Vagina (tissue), 2 donors: ENCODE results near the gene TUBB4A. TPM values are rescaled to one million over a fixed set of nuclear protein-coding genes. Genes with fewer than 3 reads are reported as not detected.
A peak's percentile ranks its signal among the peaks of the same experiment; 100 is the strongest.

Source experiments
- DNase-seq, 2 donors: peaks; one replicate each; pipeline ENCODE4 v3.0.0-alpha.2; 2017; ENCODE audit errors: extremely low spot score in 2 of 2
- H3K27ac ChIP-seq: fragments of 200-600 bp; sonication (generic); one replicate; pipeline ENCODE4 v1.5.1; 2019
- H3K27me3 ChIP-seq: fragments of 200-600 bp; sonication (generic); one replicate; pipeline ENCODE4 v1.5.1; 2019
- H3K36me3 ChIP-seq, 2 donors: fragments of 200-600 bp; sonication (generic); one replicate each; pipeline ENCODE4 v1.5.1; 2017 to 2019
- H3K4me1 ChIP-seq: fragments of 200-600 bp; sonication (generic); one replicate; pipeline ENCODE4 v1.5.1; 2019
- H3K4me3 ChIP-seq, 2 donors: fragments of 200-600 bp; sonication (generic); 1 replicate in 1 of 2; 2 replicates in 1 of 2; pipeline ENCODE4 v1.5.1; 2016 to 2019
- H3K9me3 ChIP-seq: fragments of 200-600 bp; sonication (generic); one replicate; pipeline ENCODE4 v1.5.1; 2019
- POLR2A ChIP-seq, 2 donors: fragments of 450-650 bp; IDR thresholded peaks; one replicate each; pipeline ENCODE4 v1.6.1; 2017; ENCODE audit warnings: antibody characterized with exemption in 2 of 2, mild to moderate bottlenecking in 2 of 2, moderate library complexity in 2 of 2
- POLR2AphosphoS5 ChIP-seq, 2 donors: sonication (generic); formaldehyde crosslinking; IDR thresholded peaks; one replicate each; pipeline ENCODE4 v1.9.0; 2017; ENCODE audit warnings: antibody characterized with exemption in 2 of 2, mild to moderate bottlenecking in 2 of 2, low read depth in 1 of 2; ENCODE audit not compliant: insufficient read depth in 1 of 2
- intact Hi-C: fragments of 100-400 bp; cut with DNase I; formaldehyde crosslinking; loops from one replicate; pipeline ENCODE4 v1.15.1; 2023
- total RNA-seq: library from RNA; depleted of rRNA; stranded (reverse); fragments of >200 nt; gene quantifications from one replicate; pipeline ENCODE4 v1.2.3, GENCODE V29; 2016
- TF ChIP-seq, protein P1 (sequence below), 3 experiments: fragments of 450-650 bp in 2 of 3; fragments of 200-600 bp in 1 of 3; sonication (generic) in 1 of 3; IDR thresholded peaks; one replicate each; pipeline ENCODE4 v1.5.1; 2017 to 2019; ENCODE audit warnings: antibody characterized with exemption in 3 of 3, mild to moderate bottlenecking in 2 of 3, moderate library complexity in 2 of 3

TUBB4A gene
- total RNA-seq, 1 donor from 2014 or later = 5.6 TPM

DNA sequence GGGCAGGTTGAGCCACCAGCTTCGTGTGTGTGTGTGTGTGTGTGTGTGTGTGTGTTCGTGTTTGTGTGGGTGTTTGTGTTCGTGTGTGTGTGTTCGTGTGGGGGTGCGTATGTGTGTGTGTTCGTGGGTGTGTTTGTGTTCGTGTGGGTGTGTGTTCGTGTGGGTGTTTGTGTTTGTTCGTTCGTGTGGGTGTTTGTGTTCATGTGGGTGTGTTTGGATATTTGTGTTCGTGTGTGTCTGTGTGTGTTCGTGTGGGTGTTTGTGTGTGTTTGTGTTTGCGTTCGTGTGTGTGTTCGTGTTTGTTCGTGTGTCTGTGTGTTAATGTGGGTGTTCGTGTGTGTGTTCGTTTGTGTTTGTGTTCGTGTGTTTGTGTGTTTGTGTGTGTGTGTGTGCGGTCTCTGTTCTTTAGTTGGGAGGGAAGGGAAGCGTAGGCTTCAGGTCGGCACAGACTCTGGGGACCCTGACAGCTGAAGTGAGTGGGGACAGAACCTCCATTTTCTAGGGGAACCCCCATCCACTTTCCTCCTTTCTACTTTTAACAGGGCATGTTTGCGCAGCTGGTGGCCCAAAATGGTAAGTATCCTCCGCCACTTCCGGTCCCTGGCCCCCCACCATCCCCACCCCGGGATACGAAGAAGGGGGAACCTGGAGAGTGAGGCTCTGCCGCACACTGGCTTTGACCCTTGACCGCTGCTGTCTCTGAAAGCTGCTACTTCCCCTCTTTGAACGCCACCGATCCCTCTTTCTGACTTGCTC is 30.3 kb upstream of the TUBB4A start:
- TF ChIP-seq, protein P1, sequence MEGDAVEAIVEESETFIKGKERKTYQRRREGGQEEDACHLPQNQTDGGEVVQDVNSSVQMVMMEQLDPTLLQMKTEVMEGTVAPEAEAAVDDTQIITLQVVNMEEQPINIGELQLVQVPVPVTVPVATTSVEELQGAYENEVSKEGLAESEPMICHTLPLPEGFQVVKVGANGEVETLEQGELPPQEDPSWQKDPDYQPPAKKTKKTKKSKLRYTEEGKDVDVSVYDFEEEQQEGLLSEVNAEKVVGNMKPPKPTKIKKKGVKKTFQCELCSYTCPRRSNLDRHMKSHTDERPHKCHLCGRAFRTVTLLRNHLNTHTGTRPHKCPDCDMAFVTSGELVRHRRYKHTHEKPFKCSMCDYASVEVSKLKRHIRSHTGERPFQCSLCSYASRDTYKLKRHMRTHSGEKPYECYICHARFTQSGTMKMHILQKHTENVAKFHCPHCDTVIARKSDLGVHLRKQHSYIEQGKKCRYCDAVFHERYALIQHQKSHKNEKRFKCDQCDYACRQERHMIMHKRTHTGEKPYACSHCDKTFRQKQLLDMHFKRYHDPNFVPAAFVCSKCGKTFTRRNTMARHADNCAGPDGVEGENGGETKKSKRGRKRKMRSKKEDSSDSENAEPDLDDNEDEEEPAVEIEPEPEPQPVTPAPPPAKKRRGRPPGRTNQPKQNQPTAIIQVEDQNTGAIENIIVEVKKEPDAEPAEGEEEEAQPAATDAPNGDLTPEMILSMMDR (IDR thresholded peaks at IDR 0.05) = no peak
- TF ChIP-seq POLR2A (IDR thresholded peaks at IDR 0.05) (no peak), POLR2AphosphoS5 (IDR thresholded peaks at IDR 0.05; ENCODE audit: insufficient read depth in 1 of 2, low read depth in 1 of 2) (no peak)
- H3K9me3 ChIP-seq = no peaks in the 10 kb centered on the region
- peak overlapping the region in 1 of 2 donors; percentile 47 for H3K4me3 ChIP-seq
- peaks cover 20% of the 10 kb centered on the region for H3K4me1 ChIP-seq
- H3K27me3 ChIP-seq = no peaks in the 10 kb centered on the region
- intact Hi-C loops = no loop called here
- no peak overlapping the region for H3K27ac ChIP-seq
- no peaks in the 10 kb centered on the region for H3K36me3 ChIP-seq
- no peak for DNase-seq

DNA sequence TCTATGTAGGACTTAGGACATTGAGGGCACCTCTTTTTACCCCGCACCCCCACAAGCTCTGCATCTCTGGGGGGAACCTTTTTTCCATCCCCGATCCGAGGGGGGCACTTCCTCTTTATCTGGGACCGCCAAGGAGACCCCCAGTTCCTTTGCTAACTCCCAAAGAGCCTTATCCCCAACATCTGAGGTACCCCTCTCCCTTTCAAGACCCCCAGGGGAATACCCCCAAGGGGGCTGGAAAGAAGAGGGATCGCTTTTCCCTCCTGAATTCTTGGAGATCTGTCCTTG is 29.8 kb upstream of the TUBB4A start:
- Histone ChIP-seq H3K27me3 (no peaks in the 10 kb centered on the region), H3K4me1 (peaks cover 20% of the 10 kb centered on the region), H3K4me3 (peak overlapping the region in 1 of 2 donors; percentile 47), H3K27ac (no peak overlapping the region), H3K9me3 (no peaks in the 10 kb centered on the region), H3K36me3 (no peaks in the 10 kb centered on the region)
- intact Hi-C loops = no loop called here
- no peak for TF ChIP-seq POLR2AphosphoS5 (IDR thresholded peaks at IDR 0.05; ENCODE audit: insufficient read depth in 1 of 2, low read depth in 1 of 2)
- TF ChIP-seq, protein P1 (IDR thresholded peaks at IDR 0.05) = no peak
- no peak for DNase-seq

DNA sequence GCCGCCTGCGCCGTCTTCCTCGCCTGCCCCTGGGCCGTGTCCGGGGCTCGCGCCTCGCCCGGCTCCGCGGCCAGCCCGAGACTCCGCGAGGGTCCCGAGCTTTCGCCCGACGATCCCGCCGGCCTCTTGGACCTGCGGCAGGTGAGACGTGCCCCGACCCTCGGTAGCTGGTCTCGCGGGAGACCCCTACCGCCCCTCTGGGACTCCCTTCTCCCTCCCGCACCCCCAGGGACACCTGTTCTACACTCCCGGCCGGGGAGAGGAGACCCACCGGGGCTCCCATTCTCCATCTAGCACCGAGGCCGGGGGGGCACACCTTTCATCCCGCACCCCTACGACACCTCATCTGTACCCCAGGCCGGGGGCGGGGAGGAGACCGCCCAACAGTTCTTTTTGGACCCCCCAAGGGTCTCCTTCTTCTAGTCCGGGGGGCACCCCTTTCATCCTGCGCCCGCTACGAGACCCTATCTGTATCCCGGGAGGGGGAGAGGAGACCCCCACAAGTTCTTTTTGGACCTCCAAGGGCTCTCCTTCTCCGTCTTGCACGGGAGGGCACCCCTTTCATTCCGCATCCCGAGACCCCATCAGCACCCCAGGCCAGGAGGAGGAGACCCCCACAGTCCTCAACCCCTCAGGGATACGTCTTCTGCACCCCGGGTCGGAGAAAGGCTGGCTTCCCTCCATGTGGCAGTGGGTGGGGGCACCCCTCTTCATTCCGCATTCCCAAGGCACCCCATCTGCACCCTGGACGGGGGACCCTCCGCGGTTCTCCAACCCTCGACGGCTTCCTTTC is 29.2 kb upstream of the TUBB4A start:
- H3K9me3 ChIP-seq = no peaks in the 10 kb centered on the region
- no peak for DNase-seq
- intact Hi-C loops = no loop called here
- peak overlapping the region; percentile 47 to 55 for H3K4me3 ChIP-seq
- H3K4me1 ChIP-seq = peaks cover 20% of the 10 kb centered on the region
- no peaks in the 10 kb centered on the region for H3K27me3 ChIP-seq
- peak overlapping the region; percentile 46 for H3K27ac ChIP-seq
- no peak for TF ChIP-seq POLR2A (IDR thresholded peaks at IDR 0.05)
- TF ChIP-seq POLR2AphosphoS5 (IDR thresholded peaks at IDR 0.05; ENCODE audit: insufficient read depth in 1 of 2, low read depth in 1 of 2) = no peak
- TF ChIP-seq, protein P1 (IDR thresholded peaks at IDR 0.05) = no peak
- no peaks in the 10 kb centered on the region for H3K36me3 ChIP-seq

DNA sequence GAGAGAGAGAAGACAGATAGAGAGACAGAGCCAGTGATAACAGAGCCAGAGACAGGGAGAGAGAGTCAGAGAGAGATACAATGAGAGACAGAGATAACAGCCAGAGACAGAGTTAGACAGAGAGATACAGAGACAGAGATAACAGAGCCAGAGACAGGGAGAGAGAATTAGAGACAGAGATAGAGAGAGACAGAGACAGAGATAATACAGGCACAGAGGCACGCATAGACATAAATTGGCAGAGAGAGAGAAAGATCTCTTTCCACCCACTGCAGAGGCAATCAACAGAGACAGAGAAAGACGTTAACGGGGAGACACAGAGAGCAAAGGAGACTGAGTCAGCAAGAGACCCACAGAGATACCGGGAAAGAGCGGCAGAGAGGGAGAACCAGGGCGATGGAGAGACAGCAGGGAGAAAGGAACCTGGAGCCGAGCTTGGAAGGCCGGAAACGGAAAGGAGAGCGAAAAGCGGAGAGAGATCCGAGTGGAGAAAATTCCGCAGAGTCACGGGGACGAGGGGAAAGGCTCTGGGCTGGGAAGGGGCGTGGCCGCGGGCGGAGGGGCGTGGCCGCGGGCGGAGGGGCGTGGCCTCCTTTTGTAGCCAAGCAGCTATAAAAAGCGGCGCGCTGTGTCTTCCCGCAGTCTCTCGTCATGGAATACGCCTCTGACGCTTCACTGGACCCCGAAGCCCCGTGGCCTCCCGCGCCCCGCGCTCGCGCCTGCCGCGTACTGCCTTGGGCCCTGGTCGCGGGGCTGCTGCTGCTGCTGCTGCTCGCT is 28.5 kb upstream of the TUBB4A start, which contains the start of gene TNFSF9:
TSS of gene TNFSF9 (plus strand) at position 641 of the 777 bp plus-strand sequence. CDS start at position 652, 11 bp downstream.
- Histone ChIP-seq H3K4me1 (peaks cover 20% of the 10 kb centered on the region), H3K27me3 (no peaks in the 10 kb centered on the region), H3K36me3 (no peaks in the 10 kb centered on the region), H3K9me3 (no peaks in the 10 kb centered on the region), H3K4me3 (peak within 1 kb of the TSS; percentile 47 to 55), H3K27ac (peak within 1 kb of the TSS; percentile 46)
- no peak for DNase-seq
- intact Hi-C loops = no loop called here
- TF ChIP-seq POLR2A (IDR thresholded peaks at IDR 0.05) = peak in 1 of 2 donors; percentile 67
- TF ChIP-seq POLR2AphosphoS5 (IDR thresholded peaks at IDR 0.05; ENCODE audit: insufficient read depth in 1 of 2, low read depth in 1 of 2) = peak; percentile 64 to 88
- TF ChIP-seq, protein P1 (IDR thresholded peaks at IDR 0.05) = no peak
